Measurements from ENCODE around the gene NUDT8. TPM values are rescaled to one million over a fixed set of nuclear protein-coding genes. Genes with fewer than 3 reads are reported as not detected.

Gene NUDT8
- total RNA-seq, 1 donor from 2014 or later = 5.8 TPM

GRCh38 chr11:67666676-67667489 is 37.1 kb upstream of the NUDT8 start:
- H3K27me3 Mint-ChIP-seq (ENCODE audit: unreplicated experiment) = no peaks in the 10 kb centered on the region
- no peak overlapping the region for H3K27ac Mint-ChIP-seq (ENCODE audit: unreplicated experiment)
- no peaks in the 10 kb centered on the region for H3K9me3 Mint-ChIP-seq (ENCODE audit: unreplicated experiment)
- H3K4me1 Mint-ChIP-seq (ENCODE audit: low read depth, unreplicated experiment) = no peaks in the 10 kb centered on the region
- DNase-seq = no peak
- no peak for TF ChIP-seq CTCF (IDR thresholded peaks at IDR 0.05; ENCODE audit: partially characterized antibody, unreplicated experiment)
- H3K4me3 Mint-ChIP-seq (ENCODE audit: unreplicated experiment) = no peak overlapping the region
- H3K36me3 Mint-ChIP-seq (ENCODE audit: unreplicated experiment) = no peaks in the 10 kb centered on the region

GRCh38 chr11:67666303-67666645 is 36.5 kb upstream of the NUDT8 start:
- DNase-seq = no peak

DNA sequence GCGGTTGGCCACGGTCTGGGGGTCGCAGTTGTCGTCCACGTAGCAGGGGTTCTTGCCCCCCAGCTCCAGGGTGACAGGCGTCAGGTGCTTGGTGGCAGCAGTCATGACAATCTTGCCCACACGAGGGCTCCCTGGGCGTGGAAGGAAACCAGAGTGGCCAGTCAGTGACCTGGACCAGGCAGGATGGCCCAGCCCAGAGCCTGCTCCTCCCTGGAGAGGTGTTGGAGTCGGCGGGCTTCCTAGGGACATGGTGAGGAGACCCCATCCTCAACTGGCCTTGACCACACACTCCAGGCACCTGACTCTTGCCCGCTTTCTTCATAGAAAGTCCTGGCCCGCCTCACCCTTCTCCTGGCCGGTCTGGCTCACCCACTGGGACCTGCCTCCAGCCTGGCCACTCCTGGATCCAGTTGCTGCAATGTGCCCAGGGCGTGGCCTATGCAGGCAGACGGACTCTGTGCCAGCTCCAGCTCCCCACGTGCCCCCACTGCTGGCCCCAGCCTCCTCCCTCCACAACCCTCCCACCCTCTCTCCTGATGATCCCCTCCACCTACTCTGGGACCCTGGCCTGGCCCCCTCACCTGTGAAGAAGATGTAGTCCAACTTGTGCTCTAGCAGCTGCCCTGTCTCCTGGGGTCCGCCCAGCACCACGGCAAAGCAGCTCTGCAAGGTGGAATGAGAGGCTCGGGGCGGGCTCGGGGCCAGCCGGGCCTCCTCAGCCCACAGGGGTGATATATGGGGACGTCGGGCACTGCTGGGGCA is 36.0 kb upstream of the NUDT8 start:
- DNase-seq = no peak
- TF ChIP-seq CTCF (IDR thresholded peaks at IDR 0.05; ENCODE audit: partially characterized antibody, unreplicated experiment) = no peak
- Mint-ChIP-seq H3K9me3 (ENCODE audit: unreplicated experiment) (no peaks in the 10 kb centered on the region), H3K36me3 (ENCODE audit: unreplicated experiment) (no peaks in the 10 kb centered on the region), H3K27me3 (ENCODE audit: unreplicated experiment) (no peaks in the 10 kb centered on the region), H3K4me1 (ENCODE audit: low read depth, unreplicated experiment) (no peaks in the 10 kb centered on the region), H3K27ac (ENCODE audit: unreplicated experiment) (no peak overlapping the region), H3K4me3 (ENCODE audit: unreplicated experiment) (no peak overlapping the region)

More at GRCh38 chr11:67666303-67666645, 36.5 kb upstream of the NUDT8 start:
- Mint-ChIP-seq H3K27me3 (ENCODE audit: unreplicated experiment) (no peaks in the 10 kb centered on the region), H3K4me1 (ENCODE audit: low read depth, unreplicated experiment) (no peaks in the 10 kb centered on the region), H3K36me3 (ENCODE audit: unreplicated experiment) (no peaks in the 10 kb centered on the region), H3K9me3 (ENCODE audit: unreplicated experiment) (no peaks in the 10 kb centered on the region), H3K4me3 (ENCODE audit: unreplicated experiment) (no peak overlapping the region), H3K27ac (ENCODE audit: unreplicated experiment) (no peak overlapping the region)
- no peak for TF ChIP-seq CTCF (IDR thresholded peaks at IDR 0.05; ENCODE audit: partially characterized antibody, unreplicated experiment)

DNA sequence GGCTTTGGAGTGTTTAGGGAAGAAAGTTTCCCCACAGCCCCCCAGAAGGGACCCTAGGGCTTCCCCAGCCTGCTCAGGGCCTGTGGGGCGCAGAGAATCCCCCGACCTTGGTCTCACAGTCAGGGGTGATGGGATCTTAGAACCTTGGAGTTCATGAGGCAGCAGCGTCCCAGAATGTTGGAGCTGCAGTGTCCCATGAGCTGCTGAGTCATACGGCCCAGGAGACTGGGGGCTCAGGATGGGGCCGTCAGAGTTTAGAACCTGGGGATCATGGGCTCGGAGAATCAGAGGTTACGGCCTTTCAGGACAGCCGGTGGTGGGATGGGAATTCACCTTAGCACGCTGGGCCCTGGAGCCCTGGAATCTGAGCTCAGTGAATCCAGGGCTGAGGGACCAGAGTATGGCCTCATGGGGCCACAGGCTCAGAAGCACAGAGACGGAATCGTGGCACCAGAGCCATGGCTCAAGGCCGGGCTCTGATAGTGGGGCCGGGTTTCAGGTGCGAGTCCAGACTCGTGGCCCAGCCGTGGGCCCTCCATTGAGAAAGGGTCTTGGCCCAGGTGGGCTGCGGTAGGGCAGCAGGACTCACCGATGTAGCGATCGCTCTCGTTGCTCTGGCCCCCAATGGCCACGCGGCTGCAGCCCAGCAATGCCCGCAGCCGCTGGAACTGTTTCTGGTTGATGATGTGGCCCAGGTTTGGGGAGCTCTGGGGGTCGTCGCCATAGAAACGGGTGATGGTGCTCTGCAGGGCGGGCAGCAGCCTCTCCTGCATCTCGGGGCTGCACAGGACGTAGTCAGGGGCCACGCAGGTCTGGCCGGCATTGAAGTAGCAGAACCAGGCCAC is 35.2 kb upstream of the NUDT8 start:
- H3K4me1 Mint-ChIP-seq (ENCODE audit: low read depth, unreplicated experiment) = no peaks in the 10 kb centered on the region
- H3K27ac Mint-ChIP-seq (ENCODE audit: unreplicated experiment) = no peak overlapping the region
- no peaks in the 10 kb centered on the region for H3K9me3 Mint-ChIP-seq (ENCODE audit: unreplicated experiment)
- DNase-seq = no peak
- H3K36me3 Mint-ChIP-seq (ENCODE audit: unreplicated experiment) = no peaks in the 10 kb centered on the region
- H3K27me3 Mint-ChIP-seq (ENCODE audit: unreplicated experiment) = peaks cover 3% of the 10 kb centered on the region
- TF ChIP-seq CTCF (IDR thresholded peaks at IDR 0.05; ENCODE audit: partially characterized antibody, unreplicated experiment) = no peak
- no peak overlapping the region for H3K4me3 Mint-ChIP-seq (ENCODE audit: unreplicated experiment)
